ENCODE data around the gene MIF. TPM values are rescaled to one million over a fixed set of nuclear protein-coding genes. Genes with fewer than 3 reads are reported as not detected.
"Not testable (repeated sequence)": the region's sequence is repeated elsewhere in the genome, so short reads cannot be mapped to it uniquely, and the experiment has no call there.

The MIF gene
- total and polyA plus RNA-seq, 2 donors (not counting 1 experiment from before 2014, with no cell fraction given): 97.3 to 283 TPM

DNA sequence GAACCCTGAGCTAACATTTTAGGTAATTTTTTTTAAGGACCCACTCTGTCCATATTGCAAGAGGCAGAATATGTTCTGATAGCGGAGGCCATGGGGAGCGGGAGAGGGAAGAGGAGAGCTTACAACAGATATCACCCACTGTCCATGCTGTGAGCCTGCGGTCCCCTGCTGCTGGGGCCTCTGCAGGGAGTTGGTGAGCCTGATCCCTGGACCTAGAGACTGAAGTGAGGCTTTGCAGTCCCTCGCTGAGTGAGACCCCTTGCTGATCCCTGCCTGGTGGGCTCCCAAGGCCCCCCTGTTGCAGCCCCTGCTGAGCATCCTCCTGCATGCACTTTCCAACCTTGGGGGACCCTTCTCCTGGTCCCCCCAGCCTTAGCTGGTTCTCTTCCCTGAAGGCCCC lies 12.5 kb downstream of the MIF start:
- TF ChIP-seq, protein P1, sequence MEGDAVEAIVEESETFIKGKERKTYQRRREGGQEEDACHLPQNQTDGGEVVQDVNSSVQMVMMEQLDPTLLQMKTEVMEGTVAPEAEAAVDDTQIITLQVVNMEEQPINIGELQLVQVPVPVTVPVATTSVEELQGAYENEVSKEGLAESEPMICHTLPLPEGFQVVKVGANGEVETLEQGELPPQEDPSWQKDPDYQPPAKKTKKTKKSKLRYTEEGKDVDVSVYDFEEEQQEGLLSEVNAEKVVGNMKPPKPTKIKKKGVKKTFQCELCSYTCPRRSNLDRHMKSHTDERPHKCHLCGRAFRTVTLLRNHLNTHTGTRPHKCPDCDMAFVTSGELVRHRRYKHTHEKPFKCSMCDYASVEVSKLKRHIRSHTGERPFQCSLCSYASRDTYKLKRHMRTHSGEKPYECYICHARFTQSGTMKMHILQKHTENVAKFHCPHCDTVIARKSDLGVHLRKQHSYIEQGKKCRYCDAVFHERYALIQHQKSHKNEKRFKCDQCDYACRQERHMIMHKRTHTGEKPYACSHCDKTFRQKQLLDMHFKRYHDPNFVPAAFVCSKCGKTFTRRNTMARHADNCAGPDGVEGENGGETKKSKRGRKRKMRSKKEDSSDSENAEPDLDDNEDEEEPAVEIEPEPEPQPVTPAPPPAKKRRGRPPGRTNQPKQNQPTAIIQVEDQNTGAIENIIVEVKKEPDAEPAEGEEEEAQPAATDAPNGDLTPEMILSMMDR (conservative IDR thresholded peaks at IDR 0.05 in 1 of 2, IDR thresholded peaks at IDR 0.05 in 1 of 2; ENCODE audit: low read depth in 1 of 2, low read length in 2 of 2): no peak
- TF ChIP-seq EZH2 (IDR thresholded peaks at IDR 0.05; ENCODE audit: low read length, missing control alignments): no peak
- Histone ChIP-seq H3K27ac (ENCODE audit: insufficient read depth, low read length) (no peak overlapping the region), H3K36me3 (ENCODE audit: control insufficient read depth, insufficient read depth, low read length) (no peaks in the 10 kb centered on the region), H2AFZ (ENCODE audit: low read length) (no peak overlapping the region), H3K9me3 (ENCODE audit: control insufficient read depth, insufficient read depth, low read depth, low read length) (no peaks in the 10 kb centered on the region), H3K4me1 (ENCODE audit: control insufficient read depth, extremely low read depth, insufficient read depth, low read length) (no peaks in the 10 kb centered on the region), H3K27me3 (ENCODE audit: control insufficient read depth, insufficient read depth, low read length) (no peaks in the 10 kb centered on the region), H4K20me1 (ENCODE audit: control insufficient read depth, extremely low read depth, insufficient read depth, low read length) (no peaks in the 10 kb centered on the region), H3K9ac (ENCODE audit: insufficient read depth, low read length) (no peak overlapping the region), H3K4me2 (ENCODE audit: extremely low read depth, insufficient read depth, low read length) (no peak overlapping the region), H3K79me2 (ENCODE audit: control insufficient read depth, insufficient read depth, low read length) (no peaks in the 10 kb centered on the region), H3K4me3 (replicated peaks in 1 of 4; ENCODE audit: control extremely low read depth in 1 of 4, insufficient read depth in 1 of 4, low read depth in 3 of 4, low read length in 4 of 4) (no peak overlapping the region)
- DNase-seq (ENCODE audit: low read depth in 2 of 2): no peak

DNA sequence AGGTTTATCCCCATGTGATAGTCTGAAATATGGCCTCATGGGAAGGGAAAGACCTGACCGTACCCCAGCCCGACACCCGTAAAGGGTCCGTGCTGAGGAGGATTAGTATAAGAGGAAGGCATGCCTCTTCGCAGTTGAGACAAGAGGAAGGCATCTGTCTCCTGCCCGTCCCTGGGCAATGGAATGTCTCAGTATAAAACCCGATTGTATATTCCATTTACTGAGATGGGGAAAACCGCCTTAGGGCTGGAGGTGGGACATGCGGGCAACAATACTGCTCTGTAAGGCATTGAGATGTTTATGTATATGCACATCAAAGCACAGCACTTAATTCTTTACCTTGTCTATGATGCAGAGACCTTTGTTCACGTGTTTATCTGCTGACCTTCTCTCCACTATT lies 13.2 kb downstream of the MIF start:
- not testable (repeated sequence) for H4K20me1 ChIP-seq (ENCODE audit: control insufficient read depth, extremely low read depth, insufficient read depth, low read length); DNase-seq (ENCODE audit: low read depth in 2 of 2); H3K27ac ChIP-seq (ENCODE audit: insufficient read depth, low read length); H3K4me3 ChIP-seq (replicated peaks in 1 of 4; ENCODE audit: control extremely low read depth in 1 of 4, insufficient read depth in 1 of 4, low read depth in 3 of 4, low read length in 4 of 4); H3K9ac ChIP-seq (ENCODE audit: insufficient read depth, low read length); H3K36me3 ChIP-seq (ENCODE audit: control insufficient read depth, insufficient read depth, low read length); H3K9me3 ChIP-seq (ENCODE audit: control insufficient read depth, insufficient read depth, low read depth, low read length); H3K4me2 ChIP-seq (ENCODE audit: extremely low read depth, insufficient read depth, low read length); H3K4me1 ChIP-seq (ENCODE audit: control insufficient read depth, extremely low read depth, insufficient read depth, low read length); H3K79me2 ChIP-seq (ENCODE audit: control insufficient read depth, insufficient read depth, low read length); H3K27me3 ChIP-seq (ENCODE audit: control insufficient read depth, insufficient read depth, low read length); H2AFZ ChIP-seq (ENCODE audit: low read length)

DNA sequence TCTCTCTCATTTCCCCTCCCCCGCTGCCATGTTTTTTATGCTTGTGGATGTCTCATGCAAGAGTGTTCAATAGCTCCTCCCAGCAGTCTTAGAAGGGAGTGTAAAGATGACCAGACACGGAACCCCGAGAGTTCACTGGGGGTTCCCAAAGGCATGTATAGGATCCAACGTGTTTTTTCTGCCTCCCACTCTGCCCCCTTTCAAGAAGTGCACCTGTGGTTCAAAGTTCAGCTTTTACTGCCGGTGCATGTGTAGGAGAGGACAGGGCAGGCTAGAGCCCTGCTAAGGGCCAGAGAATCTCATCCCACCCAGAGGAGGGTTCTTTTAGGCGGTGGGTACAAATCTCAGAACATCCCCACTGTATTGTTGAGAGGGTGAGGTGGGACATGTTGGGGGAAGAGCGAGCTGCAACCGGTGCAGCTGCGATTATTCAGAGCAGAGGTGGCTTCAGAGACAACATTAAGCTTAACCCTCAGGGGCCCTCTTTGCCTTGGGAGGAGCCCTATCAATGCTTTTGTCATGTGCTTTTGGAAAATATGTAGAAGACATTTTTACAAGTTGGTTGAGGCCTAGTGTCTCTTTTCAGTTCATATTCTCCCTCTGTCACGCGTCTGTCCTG lies 14.5 kb downstream of the MIF start:
- Histone ChIP-seq H4K20me1 (ENCODE audit: control insufficient read depth, extremely low read depth, insufficient read depth, low read length) (no peaks in the 10 kb centered on the region), H3K79me2 (ENCODE audit: control insufficient read depth, insufficient read depth, low read length) (no peaks in the 10 kb centered on the region), H3K4me2 (ENCODE audit: extremely low read depth, insufficient read depth, low read length) (no peak overlapping the region), H3K4me3 (replicated peaks in 1 of 4; ENCODE audit: control extremely low read depth in 1 of 4, insufficient read depth in 1 of 4, low read depth in 3 of 4, low read length in 4 of 4) (no peak overlapping the region), H3K27ac (ENCODE audit: insufficient read depth, low read length) (no peak overlapping the region), H2AFZ (ENCODE audit: low read length) (no peak overlapping the region), H3K36me3 (ENCODE audit: control insufficient read depth, insufficient read depth, low read length) (no peaks in the 10 kb centered on the region), H3K9me3 (ENCODE audit: control insufficient read depth, insufficient read depth, low read depth, low read length) (no peaks in the 10 kb centered on the region), H3K9ac (ENCODE audit: insufficient read depth, low read length) (no peak overlapping the region), H3K4me1 (ENCODE audit: control insufficient read depth, extremely low read depth, insufficient read depth, low read length) (peaks cover 3% of the 10 kb centered on the region), H3K27me3 (ENCODE audit: control insufficient read depth, insufficient read depth, low read length) (no peaks in the 10 kb centered on the region)
- no peak for DNase-seq (ENCODE audit: low read depth in 2 of 2)
- TF ChIP-seq, protein P1 (conservative IDR thresholded peaks at IDR 0.05 in 1 of 2, IDR thresholded peaks at IDR 0.05 in 1 of 2; ENCODE audit: low read depth in 1 of 2, low read length in 2 of 2): no peak
- TF ChIP-seq EZH2 (IDR thresholded peaks at IDR 0.05; ENCODE audit: low read length, missing control alignments): no peak

Data from fibroblast of lung (primary cell).